DOHH2 (cell line): ENCODE measurements around the gene OSBPL8.

ENCODE experiments used
- CTCF ChIP-seq: fragments of 200-600 bp; sonication (generic); IDR thresholded peaks from one replicate; pipeline ENCODE4 v1.5.1; 2014; ENCODE audit warnings: antibody characterized with exemption, mild to moderate bottlenecking, low read depth, low read length; ENCODE audit not compliant: poor library complexity, severe bottlenecking
- EZH2phosphoT487 ChIP-seq: fragments of 200-600 bp; sonication (generic); IDR thresholded peaks from 2 replicates; pipeline ENCODE4 v1.6.1; 2017; ENCODE audit warnings: borderline replicate concordance, mild to moderate bottlenecking, antibody characterized with exemption, low read length, moderate library complexity, mixed read lengths

GRCh38 chr12:76551482-76551888 lies 8.1 kb downstream of the OSBPL8 start:
- TF ChIP-seq CTCF (no peak), EZH2phosphoT487 (no peak)
